RWPE1 (cell line): ENCODE results near the gene NOD2.

ENCODE experiments used
- CTCF ChIA-PET: fragments of 350-600 bp; sonication (Branson Sonifier 250); formaldehyde crosslinking; extraction: SDS; loops from one replicate; lab custom pipeline; 2021; lab: Yijun Ruan, JAX
- POLR2A ChIA-PET: fragments of 400-600 bp; formaldehyde crosslinking; extraction: SDS; loops from one replicate; lab custom pipeline; 2020; ENCODE audit warnings: antibody characterized with exemption; ENCODE audit not compliant: low non-redundant PET; lab: Yijun Ruan, JAX
- DNase-seq: peaks from one replicate; pipeline ENCODE4 v3.0.0; 2012; ENCODE audit warnings: low spot score
- H3K27ac ChIP-seq: fragments of 450-650 bp; 2 replicates; pipeline ENCODE4 v1.5.1; 2017
- CTCF ChIP-seq: fragments of 450-650 bp; conservative IDR thresholded peaks from 2 replicates; pipeline ENCODE4 v1.5.1; 2017; ENCODE audit warnings: low read depth, mild to moderate bottlenecking

Gene NOD2

GRCh38 chr16:50747207-50747956 lies 54.0 kb downstream of the NOD2 start:
- H3K27ac ChIP-seq, result no peak overlapping the region
- CTCF ChIA-PET, result interaction anchor here (0.6 to 1.1 kb wide), 3 partner anchors 79 to 82 kb away, joined by 3 to 4 read pairs (median 3); no protein-coding TSS in a partner anchor
- peak; percentile 47 for TF ChIP-seq CTCF
- peak; percentile 26 for DNase-seq
- POLR2A ChIA-PET, result no interaction called here

GRCh38 chr16:50751528-50751927 lies 58.1 kb downstream of the NOD2 start:
- ChIA-PET POLR2A (no interaction called here), CTCF (no interaction called here)
- TF ChIP-seq CTCF, result no peak
- no peak overlapping the region for H3K27ac ChIP-seq
- no peak for DNase-seq

GRCh38 chr16:50752471-50753235 lies 59.2 kb downstream of the NOD2 start:
- no peak for DNase-seq
- no peak for TF ChIP-seq CTCF
- CTCF ChIA-PET, result no interaction called here
- POLR2A ChIA-PET, result no interaction called here
- no peak overlapping the region for H3K27ac ChIP-seq

GRCh38 chr16:50756473-50756872 lies 63.1 kb downstream of the NOD2 start:
- H3K27ac ChIP-seq, result no peak overlapping the region
- DNase-seq, result no peak
- ChIA-PET CTCF (interaction anchor here (1.4 kb wide), 1 partner anchor 91 kb away, joined by 4 read pairs; no protein-coding TSS in a partner anchor), POLR2A (no interaction called here)
- TF ChIP-seq CTCF, result no peak

- no peak for DNase-seq
- no peak overlapping the region for H3K27ac ChIP-seq
- CTCF ChIA-PET, result interaction anchor here (0.6 kb wide), 1 partner anchor 96 kb away, joined by 4 read pairs; no protein-coding TSS in a partner anchor
- TF ChIP-seq CTCF, result no peak
- POLR2A ChIA-PET, result no interaction called here
Measured at GRCh38 chr16:50761267-50761666, 67.9 kb downstream of the NOD2 start.

- ChIA-PET POLR2A (no interaction called here), CTCF (no interaction called here)
- no peak for DNase-seq
- H3K27ac ChIP-seq, result no peak overlapping the region
- no peak for TF ChIP-seq CTCF
Measured at GRCh38 chr16:50762241-50762640, 68.8 kb downstream of the NOD2 start.
